Activated CD4-positive, alpha-beta T cell treated with anti-CD3 and anti-CD28 coated beads, Interleukin-2, amount 10 ng/mL, durations not matched to agents 7 days and 5 days (primary cell): Measurements from ENCODE around the gene UTP3. TPM values are rescaled to one million over a fixed set of nuclear protein-coding genes. Genes with fewer than 3 reads are reported as not detected.
"Not testable (repeated sequence)": the region's sequence is repeated elsewhere in the genome, so short reads cannot be mapped to it uniquely, and the experiment has no call there.

Experiments used
- CTCF ChIA-PET: fragments of 350-600 bp; sonication (Branson Sonifier 250); formaldehyde crosslinking; loops from one replicate; lab custom pipeline; 2021; ENCODE audit warnings: antibody characterized with exemption; lab: Charles Lee
- POLR2A ChIA-PET: fragments of 350-600 bp; sonication (Branson Sonifier 250); formaldehyde crosslinking; loops from one replicate; lab custom pipeline; 2021; ENCODE audit warnings: antibody characterized with exemption; lab: Charles Lee
- DNase-seq: peaks from one replicate; pipeline ENCODE4 v3.0.0-alpha.2; 2020
- H3K27ac Mint-ChIP-seq: one replicate; pipeline ENCODE4 v1.8.0; 2021; ENCODE audit warnings: mild to moderate bottlenecking, moderate library complexity, mixed read lengths
- H3K27me3 Mint-ChIP-seq: one replicate; pipeline ENCODE4 v1.8.0; 2021; ENCODE audit warnings: mixed read lengths
- H3K36me3 Mint-ChIP-seq: one replicate; pipeline ENCODE4 v1.8.0; 2021; ENCODE audit warnings: low read depth, mixed read lengths
- H3K4me1 Mint-ChIP-seq: one replicate; pipeline ENCODE4 v1.8.0; 2021; ENCODE audit warnings: mixed read lengths
- H3K4me3 Mint-ChIP-seq: one replicate; pipeline ENCODE4 v1.8.0; 2021; ENCODE audit warnings: mild to moderate bottlenecking, moderate library complexity, mixed read lengths
- H3K9me3 Mint-ChIP-seq: one replicate; pipeline ENCODE4 v1.8.0; 2021; ENCODE audit warnings: mixed read lengths
- total RNA-seq, 2 experiments: library from RNA; stranded (reverse); gene quantifications; one replicate each; pipeline ENCODE4 v1.2.3, GENCODE V29; 2021

UTP3 gene
- total RNA-seq = 10 to 100 TPM; 38.1 to 40.2 TPM

GRCh38 chr4:70687821-70688794 lies at the start of gene UTP3:
UTP3 (plus strand) TSS chr4:70688532; CDS start chr4:70688678, 146 bp downstream.
- peaks cover 31% of the 10 kb centered on the region for H3K36me3 Mint-ChIP-seq
- H3K9me3 Mint-ChIP-seq = no peaks in the 10 kb centered on the region
- ChIA-PET POLR2A (no interaction called here), CTCF (interaction anchor here (0.7 to 1.9 kb wide), 9 partner anchors 9 to 148 kb away, joined by 3 to 12 read pairs (median 4); no protein-coding TSS in a partner anchor)
- peak within 1 kb of the TSS; percentile 94 for H3K4me3 Mint-ChIP-seq
- H3K27ac Mint-ChIP-seq = peak within 1 kb of the TSS; percentile 91
- peaks cover 45% of the 10 kb centered on the region for H3K4me1 Mint-ChIP-seq
- H3K27me3 Mint-ChIP-seq = no peaks in the 10 kb centered on the region
- peak; percentile 93 for DNase-seq

GRCh38 chr4:70640192-70640591 lies 48.1 kb upstream of the UTP3 start:
- DNase-seq = no peak
- Mint-ChIP-seq H3K36me3 (no peaks in the 10 kb centered on the region), H3K27me3 (no peaks in the 10 kb centered on the region), H3K27ac (no peak overlapping the region), H3K9me3 (no peaks in the 10 kb centered on the region), H3K4me1 (peaks cover 6% of the 10 kb centered on the region), H3K4me3 (no peak overlapping the region)
- ChIA-PET POLR2A (no interaction called here), CTCF (no interaction called here)

- H3K36me3 Mint-ChIP-seq, POLR2A ChIA-PET, H3K9me3 Mint-ChIP-seq, DNase-seq, H3K4me3 Mint-ChIP-seq, CTCF ChIA-PET, H3K27me3 Mint-ChIP-seq, H3K4me1 Mint-ChIP-seq, H3K27ac Mint-ChIP-seq: not testable (repeated sequence)
Measured at GRCh38 chr4:70650741-70651140, 37.6 kb upstream of the UTP3 start.

GRCh38 chr4:70651864-70652506 lies 36.3 kb upstream of the UTP3 start:
- ChIA-PET POLR2A (no interaction called here), CTCF (interaction anchor here (0.6 to 1.1 kb wide), 4 partner anchors 11 to 357 kb away, joined by 3 read pairs; no protein-coding TSS in a partner anchor)
- H3K9me3 Mint-ChIP-seq = no peaks in the 10 kb centered on the region
- H3K4me3 Mint-ChIP-seq = no peak overlapping the region
- peaks cover 8% of the 10 kb centered on the region for H3K4me1 Mint-ChIP-seq
- DNase-seq = peak; percentile 11
- peaks cover 12% of the 10 kb centered on the region for H3K27me3 Mint-ChIP-seq
- no peaks in the 10 kb centered on the region for H3K36me3 Mint-ChIP-seq
- no peak overlapping the region for H3K27ac Mint-ChIP-seq

- H3K4me3 Mint-ChIP-seq = no peak overlapping the region
Measured at GRCh38 chr4:70654605-70655011, 33.7 kb upstream of the UTP3 start.

GRCh38 chr4:70657326-70657725 lies 31.0 kb upstream of the UTP3 start:
- DNase-seq = no peak
- peaks cover 29% of the 10 kb centered on the region for H3K27me3 Mint-ChIP-seq
- peaks cover 27% of the 10 kb centered on the region for H3K4me1 Mint-ChIP-seq
- no peaks in the 10 kb centered on the region for H3K36me3 Mint-ChIP-seq
- no peak overlapping the region for H3K4me3 Mint-ChIP-seq
- POLR2A ChIA-PET = no interaction called here
- CTCF ChIA-PET = interaction anchor here (0.6 kb wide), 1 partner anchor 271 kb away, joined by 3 read pairs; no protein-coding TSS in a partner anchor
- H3K27ac Mint-ChIP-seq = no peak overlapping the region
- H3K9me3 Mint-ChIP-seq = no peaks in the 10 kb centered on the region

More at GRCh38 chr4:70654605-70655011, 33.7 kb upstream of the UTP3 start:
- H3K27me3 Mint-ChIP-seq = peaks cover 29% of the 10 kb centered on the region
- POLR2A ChIA-PET = no interaction called here
- H3K9me3 Mint-ChIP-seq = no peaks in the 10 kb centered on the region
- CTCF ChIA-PET = no interaction called here
- H3K27ac Mint-ChIP-seq = no peak overlapping the region
- H3K4me1 Mint-ChIP-seq = peaks cover 15% of the 10 kb centered on the region
- DNase-seq = no peak
- no peaks in the 10 kb centered on the region for H3K36me3 Mint-ChIP-seq

- H3K27ac Mint-ChIP-seq = peak overlapping the region; percentile 7
- H3K27me3 Mint-ChIP-seq = peaks cover 29% of the 10 kb centered on the region
- no peak overlapping the region for H3K4me3 Mint-ChIP-seq
- H3K36me3 Mint-ChIP-seq = no peaks in the 10 kb centered on the region
- POLR2A ChIA-PET = no interaction called here
- no peak for DNase-seq
- peaks cover 25% of the 10 kb centered on the region for H3K4me1 Mint-ChIP-seq
- CTCF ChIA-PET = no interaction called here
- H3K9me3 Mint-ChIP-seq = no peaks in the 10 kb centered on the region
Measured at GRCh38 chr4:70658418-70658817, 29.9 kb upstream of the UTP3 start.

GRCh38 chr4:70660106-70660505 lies 28.2 kb upstream of the UTP3 start:
- CTCF ChIA-PET = interaction anchor here (0.6 kb wide), 1 partner anchor 350 kb away, joined by 3 read pairs; no protein-coding TSS in a partner anchor
- no peak for DNase-seq
- Mint-ChIP-seq H3K36me3 (no peaks in the 10 kb centered on the region), H3K27ac (no peak overlapping the region), H3K4me1 (peaks cover 25% of the 10 kb centered on the region), H3K27me3 (peaks cover 22% of the 10 kb centered on the region), H3K4me3 (no peak overlapping the region), H3K9me3 (no peaks in the 10 kb centered on the region)
- POLR2A ChIA-PET = no interaction called here

- CTCF ChIA-PET, H3K36me3 Mint-ChIP-seq, H3K4me3 Mint-ChIP-seq, DNase-seq, H3K27ac Mint-ChIP-seq, POLR2A ChIA-PET, H3K9me3 Mint-ChIP-seq: not testable (repeated sequence)
- peaks cover 28% of the 10 kb centered on the region for H3K4me1 Mint-ChIP-seq
- peaks cover 20% of the 10 kb centered on the region for H3K27me3 Mint-ChIP-seq
Measured at GRCh38 chr4:70661309-70661922, 26.9 kb upstream of the UTP3 start.

- peaks cover 18% of the 10 kb centered on the region for H3K27me3 Mint-ChIP-seq
- CTCF ChIA-PET = no interaction called here
- no peak within 1 kb of the TSS for H3K4me3 Mint-ChIP-seq
- no peaks in the 10 kb centered on the region for H3K9me3 Mint-ChIP-seq
- peaks cover 18% of the 10 kb centered on the region for H3K4me1 Mint-ChIP-seq
- no peak within 1 kb of the TSS for H3K27ac Mint-ChIP-seq
- POLR2A ChIA-PET = no interaction called here
- no peak for DNase-seq
- no peaks in the 10 kb centered on the region for H3K36me3 Mint-ChIP-seq
Measured at GRCh38 chr4:70666369-70666768, 22.0 kb upstream of the UTP3 start, which contains the start of gene JCHAIN. JCHAIN (minus strand) TSS chr4:70666508; CDS start chr4:70666490, 18 bp downstream.

GRCh38 chr4:70667740-70668535 lies 20.4 kb upstream of the UTP3 start:
- Mint-ChIP-seq H3K4me3 (no peak overlapping the region), H3K27ac (no peak overlapping the region), H3K9me3 (no peaks in the 10 kb centered on the region), H3K4me1 (peaks cover 9% of the 10 kb centered on the region), H3K27me3 (peaks cover 24% of the 10 kb centered on the region), H3K36me3 (no peaks in the 10 kb centered on the region)
- POLR2A ChIA-PET = interaction anchor here (0.7 kb wide), 1 partner anchor 136 kb away, joined by 3 read pairs; no protein-coding TSS in a partner anchor
- CTCF ChIA-PET = no interaction called here
- DNase-seq = no peak
